GM19395 (cell line): ENCODE results near the gene PEAK1.
"Not testable (repeated sequence)": the region's sequence is repeated elsewhere in the genome, so short reads cannot be mapped to it uniquely, and the experiment has no call there.

Experiments
- ATAC-seq: cut with Tn5 transposase; IDR thresholded peaks from one replicate; pipeline ENCODE4 v1.9.1; 2021; ENCODE audit warnings: mild to moderate bottlenecking, moderate library complexity; ENCODE audit not compliant: unreplicated experiment

The PEAK1 gene

GRCh38 chr15:77311618-77312398 lies 108.1 kb downstream of the PEAK1 start:
- ATAC-seq, result no peak

DNA sequence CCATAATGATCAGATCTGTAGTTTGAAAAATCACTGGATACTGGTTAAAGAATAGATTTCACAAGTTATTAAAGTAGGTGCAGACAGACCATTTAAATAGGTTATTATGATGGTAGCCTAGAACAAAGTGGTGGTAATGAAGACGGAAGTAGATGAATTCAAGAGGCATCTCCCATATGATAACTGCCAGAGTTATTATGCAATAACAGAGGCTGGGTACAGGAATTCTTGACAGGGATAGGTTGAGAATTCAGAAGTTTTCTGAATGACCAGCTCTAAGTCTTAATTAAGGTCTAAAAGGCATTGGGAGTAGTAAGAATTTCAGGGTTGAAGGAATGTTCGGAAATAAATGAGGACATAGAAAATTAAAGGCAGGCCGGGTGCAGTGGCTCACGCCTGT lies 108.9 kb downstream of the PEAK1 start:
- ATAC-seq, result no peak

GRCh38 chr15:77309392-77309791 lies 110.5 kb downstream of the PEAK1 start:
- ATAC-seq, result no peak

- no peak for ATAC-seq
Observed at GRCh38 chr15:77305953-77306352, 114.0 kb downstream of the PEAK1 start.

DNA sequence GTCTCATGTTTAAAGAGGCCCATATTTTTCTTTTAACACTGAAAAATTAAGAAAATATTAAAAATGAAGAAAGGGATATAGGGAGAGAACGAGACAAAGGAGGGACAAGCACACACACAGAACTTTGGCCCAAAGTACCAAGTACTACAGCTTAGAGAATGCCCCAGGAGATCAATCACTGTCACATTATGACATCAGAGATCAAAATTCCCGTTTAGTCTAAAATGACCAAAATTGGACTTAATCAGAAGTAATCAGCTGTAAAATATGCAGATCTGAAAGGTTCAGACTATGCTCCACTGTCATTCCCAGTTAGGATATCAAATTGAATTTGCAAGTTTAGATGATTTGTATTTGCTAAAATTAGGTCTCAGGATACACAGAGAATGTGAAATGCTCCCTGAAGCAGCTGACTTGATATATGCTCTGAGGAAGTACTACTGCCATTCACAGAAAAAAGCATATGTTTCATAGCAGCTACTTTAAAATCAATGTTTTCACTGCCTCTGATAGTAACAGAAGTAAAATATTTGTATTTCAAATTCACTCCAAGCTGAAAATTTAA lies 123.0 kb downstream of the PEAK1 start:
- ATAC-seq, result no peak

- no peak for ATAC-seq
Observed at GRCh38 chr15:77295446-77295845, 124.5 kb downstream of the PEAK1 start.

DNA sequence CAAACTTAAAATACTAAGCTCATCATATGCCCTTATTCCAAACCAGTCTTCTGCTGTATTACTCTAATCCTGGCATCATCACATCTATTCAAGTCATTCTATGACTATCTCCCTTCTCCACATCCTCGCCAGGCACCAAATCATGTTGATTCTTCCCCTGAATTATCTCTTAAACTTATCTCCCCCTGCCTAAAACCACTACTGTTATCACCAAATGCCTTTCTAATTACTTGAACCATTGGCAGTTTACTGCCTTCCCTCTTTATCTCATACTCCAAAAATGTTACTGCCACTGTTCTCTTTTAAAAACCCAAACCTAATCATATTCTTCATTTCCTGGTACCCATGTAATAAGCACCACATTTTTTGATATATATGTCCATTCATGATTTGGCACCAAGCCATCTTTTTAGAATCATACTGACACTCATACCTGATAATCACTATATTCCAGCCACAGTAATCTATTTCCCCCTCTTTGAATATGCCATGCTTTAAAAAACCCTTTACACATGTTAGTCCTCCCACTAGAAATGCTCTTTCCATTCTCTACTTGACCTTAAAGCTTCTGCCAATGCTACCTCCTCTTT lies 126.8 kb downstream of the PEAK1 start:
- ATAC-seq, result no peak

GRCh38 chr15:77291107-77291506 lies 128.8 kb downstream of the PEAK1 start:
- ATAC-seq, result no peak

DNA sequence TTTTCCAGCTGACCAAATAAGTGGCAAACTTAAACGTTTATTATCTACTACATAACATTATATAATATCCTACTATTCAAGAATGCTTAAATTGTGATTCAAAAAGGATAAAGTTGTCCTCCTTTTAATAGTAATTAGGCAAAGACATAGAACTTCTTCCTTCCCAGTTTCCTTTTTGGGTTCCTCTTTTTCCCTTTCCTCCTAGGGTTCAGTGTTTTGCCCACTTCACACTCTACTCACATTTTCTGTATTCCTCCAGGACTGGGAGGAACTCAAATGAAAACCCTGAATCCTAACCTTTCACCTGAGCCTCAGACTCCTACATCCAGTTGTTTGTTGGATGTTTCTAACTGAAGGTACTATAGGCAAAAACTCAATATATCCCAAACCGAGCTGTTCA lies 132.5 kb downstream of the PEAK1 start:
- no peak for ATAC-seq

- no peak for ATAC-seq
Observed at GRCh38 chr15:77285057-77285997, 134.6 kb downstream of the PEAK1 start.

DNA sequence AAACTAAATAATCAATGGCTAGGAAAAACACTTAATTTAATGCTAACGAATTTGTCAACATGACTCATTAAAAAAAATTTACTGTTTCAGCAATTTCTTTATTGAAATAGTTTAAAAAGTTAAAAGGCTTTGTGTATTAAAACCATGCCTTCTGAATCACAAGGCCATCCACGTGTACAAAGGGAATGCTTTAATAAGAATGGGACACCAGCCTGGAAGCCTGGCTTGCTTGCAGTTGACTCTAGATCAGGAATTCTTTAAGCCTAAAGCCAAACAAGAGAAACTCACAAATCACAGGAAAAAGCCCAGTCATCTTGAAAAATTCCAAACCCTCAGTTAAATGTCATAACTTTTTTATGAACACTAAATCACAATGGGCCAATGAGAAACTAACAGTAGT lies 137.6 kb downstream of the PEAK1 start:
- no peak for ATAC-seq

- ATAC-seq, result no peak
Observed at GRCh38 chr15:77276943-77277342, 143.0 kb downstream of the PEAK1 start.

- no peak for ATAC-seq
Observed at GRCh38 chr15:77276096-77276495, 143.8 kb downstream of the PEAK1 start.

- not testable (repeated sequence) for ATAC-seq
Observed at GRCh38 chr15:77273136-77273535, 146.8 kb downstream of the PEAK1 start.

GRCh38 chr15:77266708-77267386 lies 153.1 kb downstream of the PEAK1 start:
- no peak for ATAC-seq

GRCh38 chr15:77255385-77255784 lies 164.5 kb downstream of the PEAK1 start:
- ATAC-seq, result no peak

DNA sequence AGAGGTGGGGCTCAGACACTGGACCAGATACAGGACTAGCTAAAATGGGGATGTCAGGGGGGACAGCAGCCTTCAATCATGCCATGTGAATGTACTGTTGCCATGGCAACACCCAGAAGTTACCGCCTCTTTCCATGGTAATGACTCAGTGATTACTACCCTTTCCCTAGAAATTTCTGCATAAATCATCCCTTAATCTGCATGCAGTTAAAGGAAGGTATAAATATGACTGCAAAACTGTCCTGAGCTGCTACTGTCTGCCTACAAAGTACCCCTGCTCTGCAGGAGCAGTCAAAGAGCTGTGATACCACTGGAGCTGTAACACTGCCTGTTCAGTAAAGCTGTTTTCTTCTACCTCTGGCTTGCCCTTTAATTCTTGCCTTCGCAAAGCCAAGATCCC lies 168.2 kb downstream of the PEAK1 start:
- ATAC-seq, result no peak

GRCh38 chr15:77247116-77247515 lies 172.8 kb downstream of the PEAK1 start:
- no peak for ATAC-seq

GRCh38 chr15:77243716-77244401 lies 176.0 kb downstream of the PEAK1 start:
- ATAC-seq, result no peak

DNA sequence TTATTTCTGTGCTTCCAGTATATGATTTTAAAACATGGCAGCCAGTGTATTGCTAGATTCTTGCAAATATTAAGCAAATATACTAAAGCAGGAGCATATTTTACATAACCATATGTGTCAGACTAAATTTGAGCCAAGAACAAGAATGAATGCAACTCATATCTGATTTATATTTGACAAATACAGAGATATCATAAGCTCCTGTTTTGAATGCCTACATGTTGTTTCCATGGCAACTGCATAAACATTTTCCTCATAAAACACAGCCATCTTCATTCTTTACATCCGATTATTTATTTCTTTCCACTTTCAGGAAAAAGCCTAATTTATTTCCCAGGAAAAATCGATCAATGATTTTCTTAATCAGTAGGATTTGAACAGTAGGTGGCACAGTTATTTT lies 176.8 kb downstream of the PEAK1 start:
- ATAC-seq, result no peak
